ENCODE results near the gene PAWR. TPM values are rescaled to one million over a fixed set of nuclear protein-coding genes. Genes with fewer than 3 reads are reported as not detected.
A peak's percentile ranks its signal among the peaks of the same experiment; 100 is the strongest.

The PAWR gene
- total RNA-seq, 1 experiment from 2014 or later = 204 TPM

DNA sequence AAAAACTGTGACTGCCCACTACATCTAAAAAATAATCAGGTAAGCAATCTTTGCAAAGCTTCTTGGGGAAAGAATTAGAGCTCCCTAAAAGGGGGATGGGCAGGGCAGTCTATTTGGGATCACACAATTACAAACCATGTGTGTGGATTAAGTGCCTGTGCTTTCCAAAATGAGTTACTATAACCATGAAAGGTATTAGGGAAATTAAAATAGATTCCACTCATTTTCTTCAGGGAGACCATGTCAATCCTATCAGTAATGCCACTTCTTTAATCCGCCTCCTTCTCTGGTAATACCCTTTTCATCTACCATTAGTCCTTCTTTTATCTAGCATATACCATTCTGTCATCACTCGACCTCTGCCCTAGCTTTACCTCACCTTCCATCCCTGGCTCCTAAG is 53.7 kb downstream of the PAWR start:
- no peak overlapping the region for H3K4me3 ChIP-seq
- H3F3A ChIP-seq (ENCODE audit: insufficient read depth, low read depth) = peaks cover 51% of the 10 kb centered on the region
- H3K4me1 ChIP-seq (replicated peaks; ENCODE audit: insufficient read depth) = peaks cover 29% of the 10 kb centered on the region
- H3K27ac ChIP-seq = peak overlapping the region; percentile 70
- H4K20me1 ChIP-seq (ENCODE audit: insufficient read depth) = 0 out of 2 replicates have a peak, but pooled peaks cover 3% of the 10 kb centered on the region
- no peak overlapping the region for H3K4me2 ChIP-seq
- no peaks in the 10 kb centered on the region for H3K27me3 ChIP-seq (ENCODE audit: insufficient read depth, low read depth)
- intact Hi-C loops (cut with micrococcal nuclease; ENCODE audit: unreplicated experiment) = no loop called here
- H3K9me3 ChIP-seq (ENCODE audit: insufficient read depth, low read depth) = peaks cover 5% of the 10 kb centered on the region; the same call in 1 of the 2 replicates
- no peaks in the 10 kb centered on the region for H3K9me2 ChIP-seq (ENCODE audit: insufficient read depth)
- BruUV-seq (replicated peaks) = no TSS peak
- CTCF ChIA-PET = no interaction called here
- no peak overlapping the region for H2AFZ ChIP-seq
- no peak for TF ChIP-seq EZH2 (IDR thresholded peaks at IDR 0.05; ENCODE audit: low read depth)
- TF ChIP-seq, protein P1, sequence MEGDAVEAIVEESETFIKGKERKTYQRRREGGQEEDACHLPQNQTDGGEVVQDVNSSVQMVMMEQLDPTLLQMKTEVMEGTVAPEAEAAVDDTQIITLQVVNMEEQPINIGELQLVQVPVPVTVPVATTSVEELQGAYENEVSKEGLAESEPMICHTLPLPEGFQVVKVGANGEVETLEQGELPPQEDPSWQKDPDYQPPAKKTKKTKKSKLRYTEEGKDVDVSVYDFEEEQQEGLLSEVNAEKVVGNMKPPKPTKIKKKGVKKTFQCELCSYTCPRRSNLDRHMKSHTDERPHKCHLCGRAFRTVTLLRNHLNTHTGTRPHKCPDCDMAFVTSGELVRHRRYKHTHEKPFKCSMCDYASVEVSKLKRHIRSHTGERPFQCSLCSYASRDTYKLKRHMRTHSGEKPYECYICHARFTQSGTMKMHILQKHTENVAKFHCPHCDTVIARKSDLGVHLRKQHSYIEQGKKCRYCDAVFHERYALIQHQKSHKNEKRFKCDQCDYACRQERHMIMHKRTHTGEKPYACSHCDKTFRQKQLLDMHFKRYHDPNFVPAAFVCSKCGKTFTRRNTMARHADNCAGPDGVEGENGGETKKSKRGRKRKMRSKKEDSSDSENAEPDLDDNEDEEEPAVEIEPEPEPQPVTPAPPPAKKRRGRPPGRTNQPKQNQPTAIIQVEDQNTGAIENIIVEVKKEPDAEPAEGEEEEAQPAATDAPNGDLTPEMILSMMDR (conservative IDR thresholded peaks at IDR 0.05) = no peak
- H3K36me3 ChIP-seq (ENCODE audit: low read depth) = peaks cover 10% of the 10 kb centered on the region
- no peak for DNase-seq
- POLR2A ChIA-PET (ENCODE audit: unreplicated experiment) = no interaction called here
- H3K79me2 ChIP-seq (ENCODE audit: low read depth) = peaks cover 90% of the 10 kb centered on the region

DNA sequence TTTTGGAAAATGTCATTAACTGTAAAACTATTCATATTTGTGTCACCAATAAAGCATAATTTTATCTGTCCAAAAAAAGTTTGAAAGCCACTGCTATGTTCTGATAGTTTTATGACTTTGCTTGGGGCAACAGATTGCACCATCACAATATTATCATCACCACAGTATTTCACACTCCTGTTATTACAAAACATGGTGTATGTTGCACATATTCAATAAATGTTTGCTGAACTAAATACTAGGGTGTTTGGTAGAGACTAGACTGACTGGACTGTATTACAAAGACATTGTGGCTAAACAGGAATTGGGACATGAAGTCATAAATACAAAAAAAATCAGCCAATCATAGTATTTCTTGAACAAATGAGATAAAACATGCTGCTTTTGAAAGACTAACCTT is 55.1 kb downstream of the PAWR start:
- peaks cover 29% of the 10 kb centered on the region for H3K4me1 ChIP-seq (replicated peaks; ENCODE audit: insufficient read depth)
- H3K4me2 ChIP-seq = peak overlapping the region; percentile 41; the same call in 1 of the 2 replicates
- TF ChIP-seq, protein P1 (conservative IDR thresholded peaks at IDR 0.05) = no peak
- no peak for TF ChIP-seq EZH2 (IDR thresholded peaks at IDR 0.05; ENCODE audit: low read depth)
- no peak overlapping the region for H3K4me3 ChIP-seq
- H3K9me2 ChIP-seq (ENCODE audit: insufficient read depth) = no peaks in the 10 kb centered on the region
- no TSS peak for BruUV-seq (replicated peaks)
- POLR2A ChIA-PET (ENCODE audit: unreplicated experiment) = no interaction called here
- peaks cover 18% of the 10 kb centered on the region for H3K36me3 ChIP-seq (ENCODE audit: low read depth)
- H3K27me3 ChIP-seq (ENCODE audit: insufficient read depth, low read depth) = no peaks in the 10 kb centered on the region
- intact Hi-C loops (cut with micrococcal nuclease; ENCODE audit: unreplicated experiment) = no loop called here
- H4K20me1 ChIP-seq (ENCODE audit: insufficient read depth) = 0 out of 2 replicates have a peak, but pooled peaks cover 3% of the 10 kb centered on the region
- peaks cover 5% of the 10 kb centered on the region; the same call in 1 of the 2 replicates for H3K9me3 ChIP-seq (ENCODE audit: insufficient read depth, low read depth)
- H3K79me2 ChIP-seq (ENCODE audit: low read depth) = peaks cover 89% of the 10 kb centered on the region
- CTCF ChIA-PET = no interaction called here
- DNase-seq = peak in 1 of 2 experiments; percentile 80
- H3K27ac ChIP-seq = peak overlapping the region; percentile 70
- peaks cover 57% of the 10 kb centered on the region for H3F3A ChIP-seq (ENCODE audit: insufficient read depth, low read depth)
- H2AFZ ChIP-seq = no peak overlapping the region

DNA sequence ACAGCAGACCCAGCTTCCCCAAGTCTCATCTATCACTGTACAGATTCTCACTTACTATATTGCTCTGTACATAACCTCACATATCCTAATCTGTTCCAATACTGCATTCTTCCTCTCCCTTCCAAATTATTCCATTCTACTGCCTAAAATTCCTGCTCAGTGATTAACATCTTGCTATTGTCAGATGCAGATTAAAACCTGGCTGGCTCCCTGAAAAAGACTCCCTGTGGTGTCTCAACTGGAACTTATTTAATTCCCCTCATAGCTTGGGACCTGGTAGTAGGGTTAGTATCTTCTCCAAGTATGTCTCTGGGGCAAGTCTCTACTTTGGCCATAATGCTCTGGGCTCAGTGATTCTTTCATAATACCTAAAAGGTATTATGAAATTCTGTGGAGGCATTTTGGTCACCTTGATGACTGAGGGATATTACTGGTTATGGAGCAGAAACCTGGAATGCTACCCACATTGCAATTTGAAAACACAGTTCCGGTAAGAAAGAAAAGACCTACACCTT is 55.8 kb downstream of the PAWR start:
- Histone ChIP-seq H3F3A (ENCODE audit: insufficient read depth, low read depth) (peaks cover 61% of the 10 kb centered on the region), H3K79me2 (ENCODE audit: low read depth) (peaks cover 88% of the 10 kb centered on the region), H3K27me3 (ENCODE audit: insufficient read depth, low read depth) (no peaks in the 10 kb centered on the region), H2AFZ (no peak overlapping the region), H4K20me1 (ENCODE audit: insufficient read depth) (0 out of 2 replicates have a peak, but pooled peaks cover 3% of the 10 kb centered on the region), H3K27ac (peak overlapping the region; percentile 70), H3K9me2 (ENCODE audit: insufficient read depth) (no peaks in the 10 kb centered on the region), H3K36me3 (ENCODE audit: low read depth) (peaks cover 18% of the 10 kb centered on the region), H3K4me2 (0 out of 2 replicates have a peak overlapping the region, but pooled peaks have one; percentile 41), H3K4me3 (no peak overlapping the region), H3K9me3 (ENCODE audit: insufficient read depth, low read depth) (peaks cover 5% of the 10 kb centered on the region; the same call in 1 of the 2 replicates), H3K4me1 (replicated peaks; ENCODE audit: insufficient read depth) (peaks cover 29% of the 10 kb centered on the region)
- POLR2A ChIA-PET (ENCODE audit: unreplicated experiment) = no interaction called here
- intact Hi-C loops (cut with micrococcal nuclease; ENCODE audit: unreplicated experiment) = no loop called here
- CTCF ChIA-PET = no interaction called here
- no peak for TF ChIP-seq EZH2 (IDR thresholded peaks at IDR 0.05; ENCODE audit: low read depth)
- TF ChIP-seq, protein P1 (conservative IDR thresholded peaks at IDR 0.05) = no peak
- peak in 1 of 2 experiments; percentile 79 for DNase-seq
- no TSS peak for BruUV-seq (replicated peaks)
